Measurements from ENCODE around the gene NDE1. TPM values are rescaled to one million over a fixed set of nuclear protein-coding genes. Genes with fewer than 3 reads are reported as not detected.

The NDE1 gene
- total and polyA plus RNA-seq, 2 experiments from 2014 or later: 10.3 to 11.8 TPM

- Histone ChIP-seq H3K9me2 (replicated peaks; ENCODE audit: insufficient read depth) (no peaks in the 10 kb centered on the region), H4K20me1 (ENCODE audit: insufficient read depth, poor library complexity, severe bottlenecking) (no peaks in the 10 kb centered on the region), H2AFZ (no peak overlapping the region), H3K4me1 (ENCODE audit: insufficient read depth) (no peaks in the 10 kb centered on the region), H3K27ac (no peak overlapping the region), H3K79me2 (no peaks in the 10 kb centered on the region), H3K4me3 (no peak overlapping the region), H3K4me2 (no peak overlapping the region), H3K9me3 (ENCODE audit: low read depth) (no peaks in the 10 kb centered on the region), H3K27me3 (peaks cover 6% of the 10 kb centered on the region), H3K36me3 (replicated peaks; ENCODE audit: insufficient read depth, low read depth) (no peaks in the 10 kb centered on the region)
- no peak for TF ChIP-seq CTCF (IDR thresholded peaks at IDR 0.05; ENCODE audit: poor library complexity)
- TF ChIP-seq EZH2phosphoT487 (IDR thresholded peaks at IDR 0.05; ENCODE audit: low read depth, severe bottlenecking, unreplicated experiment): no peak
- TF ChIP-seq EZH2 (IDR thresholded peaks at IDR 0.05; ENCODE audit: borderline replicate concordance): no peak
- DNase-seq (ENCODE audit: low spot score): no peak
- WGBS (ENCODE audit: low lambda C conversion rate, missing lambda C conversion rate): 94% methylated on average over 23 of the region's 23 CpGs
Observed at GRCh38 chr16:15757630-15758251, 107.7 kb downstream of the NDE1 start.

GRCh38 chr16:15759070-15759469 is 109.0 kb downstream of the NDE1 start:
- Histone ChIP-seq H3K27me3 (peaks cover 10% of the 10 kb centered on the region), H3K9me2 (replicated peaks; ENCODE audit: insufficient read depth) (no peaks in the 10 kb centered on the region), H2AFZ (no peak overlapping the region), H3K27ac (no peak overlapping the region), H3K4me1 (ENCODE audit: insufficient read depth) (no peaks in the 10 kb centered on the region), H3K9me3 (ENCODE audit: low read depth) (no peaks in the 10 kb centered on the region), H3K79me2 (no peaks in the 10 kb centered on the region), H3K36me3 (replicated peaks; ENCODE audit: insufficient read depth, low read depth) (no peaks in the 10 kb centered on the region), H3K4me2 (no peak overlapping the region), H4K20me1 (ENCODE audit: insufficient read depth, poor library complexity, severe bottlenecking) (no peaks in the 10 kb centered on the region), H3K4me3 (no peak overlapping the region)
- no peak for DNase-seq (ENCODE audit: low spot score)
- WGBS (ENCODE audit: low lambda C conversion rate, missing lambda C conversion rate): 87% methylated on average over 4 of the region's 4 CpGs
- TF ChIP-seq EZH2 (IDR thresholded peaks at IDR 0.05; ENCODE audit: borderline replicate concordance): no peak
- TF ChIP-seq CTCF (IDR thresholded peaks at IDR 0.05; ENCODE audit: poor library complexity): no peak
- TF ChIP-seq EZH2phosphoT487 (IDR thresholded peaks at IDR 0.05; ENCODE audit: low read depth, severe bottlenecking, unreplicated experiment): no peak

- H2AFZ ChIP-seq: no peak overlapping the region
- H3K4me1 ChIP-seq (ENCODE audit: insufficient read depth): no peaks in the 10 kb centered on the region
- peaks cover 10% of the 10 kb centered on the region for H3K27me3 ChIP-seq
- no peak overlapping the region for H3K4me2 ChIP-seq
- 79% methylated on average over 1 of the region's 1 CpG for WGBS (ENCODE audit: low lambda C conversion rate, missing lambda C conversion rate)
- no peaks in the 10 kb centered on the region for H4K20me1 ChIP-seq (ENCODE audit: insufficient read depth, poor library complexity, severe bottlenecking)
- no peak for DNase-seq (ENCODE audit: low spot score)
- no peak overlapping the region for H3K27ac ChIP-seq
- H3K36me3 ChIP-seq (replicated peaks; ENCODE audit: insufficient read depth, low read depth): no peaks in the 10 kb centered on the region
- no peaks in the 10 kb centered on the region for H3K9me2 ChIP-seq (replicated peaks; ENCODE audit: insufficient read depth)
- H3K4me3 ChIP-seq: no peak overlapping the region
- H3K79me2 ChIP-seq: no peaks in the 10 kb centered on the region
- no peak for TF ChIP-seq EZH2 (IDR thresholded peaks at IDR 0.05; ENCODE audit: borderline replicate concordance)
- TF ChIP-seq CTCF (IDR thresholded peaks at IDR 0.05; ENCODE audit: poor library complexity): no peak
- no peak for TF ChIP-seq EZH2phosphoT487 (IDR thresholded peaks at IDR 0.05; ENCODE audit: low read depth, severe bottlenecking, unreplicated experiment)
- H3K9me3 ChIP-seq (ENCODE audit: low read depth): no peaks in the 10 kb centered on the region
Observed at GRCh38 chr16:15760129-15760528, 110.1 kb downstream of the NDE1 start.

Data from hepatocyte (in vitro differentiated cells).